A549 (cell line): ENCODE data around the gene SP1. TPM values are rescaled to one million over a fixed set of nuclear protein-coding genes. Genes with fewer than 3 reads are reported as not detected.

ENCODE experiments used
- ATAC-seq, 2 experiments: fragments of 200-7000 bp in 1 of 2; fragments of >200 bp in 1 of 2; cut with Nextera tagmentation in 1 of 2; cut with Tn5 transposase in 1 of 2; 3 replicates each; pipeline versions ENCODE4 v1.8.0 to v1.9.1; 2018 to 2020; ENCODE audit warnings: mild to moderate bottlenecking in 1 of 2, moderate library complexity in 1 of 2
- CTCF ChIA-PET: fragments of 300-600 bp; sonication (Branson Sonifier 250); formaldehyde crosslinking; extraction: SDS; loops from one replicate; lab custom pipeline; 2021; ENCODE audit warnings: antibody characterized with exemption, inconsistent platforms; lab: Yijun Ruan, JAX
- POLR2A ChIA-PET: fragments of 350-600 bp; formaldehyde crosslinking; extraction: SDS; loops from one replicate; lab custom pipeline; 2021; ENCODE audit warnings: antibody characterized with exemption, inconsistent platforms; lab: Yijun Ruan, JAX
- DNase-seq, 2 experiments: peaks; one replicate each; pipeline versions ENCODE4 v3.0.0 to v3.0.0-alpha.2; 2011 to 2016; ENCODE audit warnings: low read depth in 1 of 2, low spot score in 1 of 2
- FAIRE-seq: peaks from 2 replicates; lab custom pipeline; 2011; peaks lifted over from hg19 to GRCh38; lab: Jason Lieb, UNC
- H3K27ac ChIP-seq, 2 experiments: fragments of >200 bp; sonication (Bioruptor Twin); formaldehyde crosslinking; 3 replicates each; pipeline ENCODE4 v1.5.1; 2016 to 2017
- H3K4me1 ChIP-seq: fragments of >200 bp; sonication (Bioruptor Twin); formaldehyde crosslinking; 3 replicates; pipeline ENCODE4 v1.6.1; 2016
- H3K4me2 ChIP-seq: fragments of >200 bp; sonication (Bioruptor Twin); formaldehyde crosslinking; 3 replicates; pipeline ENCODE4 v1.6.1; 2016
- H3K4me3 ChIP-seq: fragments of >200 bp; sonication (Bioruptor Twin); formaldehyde crosslinking; 3 replicates; pipeline ENCODE4 v1.5.1; 2016
- H3K9me3 ChIP-seq: fragments of >200 bp; sonication (Bioruptor Twin); formaldehyde crosslinking; 3 replicates; pipeline ENCODE4 v1.6.1; 2016
- CHD4 ChIP-seq: fragments of 200-600 bp; sonication (generic); IDR thresholded peaks from 2 replicates; pipeline ENCODE4 v1.6.1; 2016; ENCODE audit warnings: antibody characterized with exemption, mild to moderate bottlenecking, borderline replicate concordance
- EP300 ChIP-seq, 2 experiments: fragments of >200 bp; sonication (Bioruptor Twin); formaldehyde crosslinking; IDR thresholded peaks; 2 replicates in 1 of 2; 3 replicates in 1 of 2; pipeline ENCODE4 v1.6.1; 2016 to 2017
- ESRRA ChIP-seq: fragments of 150-350 bp; IDR thresholded peaks from 2 replicates; pipeline ENCODE4 v1.6.1; 2014; ENCODE audit warnings: mild to moderate bottlenecking, low read length, borderline replicate concordance
- FOXS1 ChIP-seq: fragments of 250-450 bp; sonication (Bioruptor Pico); IDR thresholded peaks from 2 replicates; pipeline ENCODE4 v1.5.0; 2020; ENCODE audit warnings: mild to moderate bottlenecking, moderate library complexity
- HEYL ChIP-seq: fragments of 250-450 bp; sonication (Bioruptor Pico); IDR thresholded peaks from 2 replicates; pipeline ENCODE4 v1.8.0; 2021; ENCODE audit warnings: mild to moderate bottlenecking, moderate library complexity
- HOXA7 ChIP-seq: fragments of 250-450 bp; sonication (Bioruptor Pico); IDR thresholded peaks from 2 replicates; pipeline ENCODE4 v1.5.0; 2020; ENCODE audit warnings: mild to moderate bottlenecking, moderate library complexity
- HOXB5 ChIP-seq: fragments of 250-450 bp; sonication (Bioruptor Pico); IDR thresholded peaks from 2 replicates; pipeline ENCODE4 v1.5.0; 2020; ENCODE audit warnings: mild to moderate bottlenecking, moderate library complexity
- JUN ChIP-seq, 2 experiments: fragments of >200 bp; sonication (Bioruptor Twin); formaldehyde crosslinking; IDR thresholded peaks; 2 replicates in 1 of 2; 3 replicates in 1 of 2; pipeline ENCODE4 v1.6.1; 2016 to 2017
- JUNB ChIP-seq: fragments of >200 bp; sonication (Bioruptor Twin); formaldehyde crosslinking; IDR thresholded peaks from 2 replicates; pipeline ENCODE4 v1.6.1; 2016
- MAFK ChIP-seq: fragments of 450-650 bp; IDR thresholded peaks from 2 replicates; pipeline ENCODE4 v1.6.1; 2014; ENCODE audit not compliant: partially characterized antibody
- NFE2L2 ChIP-seq: fragments of 150-350 bp; conservative IDR thresholded peaks from 2 replicates; pipeline ENCODE4 v1.6.1; 2014; ENCODE audit warnings: low read length
- NR3C1 ChIP-seq: fragments of >200 bp; sonication (Bioruptor Twin); formaldehyde crosslinking; IDR thresholded peaks from 3 replicates; pipeline ENCODE4 v1.6.1; 2017
- POLR2AphosphoS2 ChIP-seq: conservative IDR thresholded peaks from 2 replicates; pipeline ENCODE4 v1.6.1; 2012; ENCODE audit warnings: low read length, improper control_type of control experiment, inconsistent platforms
- RAD21 ChIP-seq, 2 experiments: fragments of >200 bp in 1 of 2; sonication (Bioruptor Twin) in 1 of 2; formaldehyde crosslinking in 1 of 2; IDR thresholded peaks in 1 of 2; conservative IDR thresholded peaks in 1 of 2; 2 replicates in 1 of 2; 3 replicates in 1 of 2; pipeline ENCODE4 v1.6.1; 2012 to 2018; ENCODE audit warnings: inconsistent platforms in 1 of 2
- RNF2 ChIP-seq: fragments of 200-600 bp; sonication (generic); IDR thresholded peaks from 2 replicates; pipeline ENCODE4 v1.6.1; 2016; ENCODE audit warnings: low read depth, mild to moderate bottlenecking, antibody characterized with exemption, moderate library complexity, borderline replicate concordance
- SMC3 ChIP-seq: fragments of >200 bp; sonication (Bioruptor Twin); formaldehyde crosslinking; IDR thresholded peaks from 3 replicates; pipeline ENCODE4 v1.6.1; 2018; ENCODE audit warnings: inconsistent platforms
- SREBF2 ChIP-seq: fragments of 450-650 bp; IDR thresholded peaks from 2 replicates; pipeline ENCODE4 v1.6.1; 2014; ENCODE audit warnings: mild to moderate bottlenecking, moderate library complexity
- TFCP2L1 ChIP-seq: fragments of 250-450 bp; sonication (Bioruptor Pico); IDR thresholded peaks from 2 replicates; pipeline ENCODE4 v1.5.0; 2021; ENCODE audit warnings: mild to moderate bottlenecking
- TP53 ChIP-seq: fragments of 250-450 bp; sonication (Bioruptor Pico); IDR thresholded peaks from 2 replicates; pipeline ENCODE4 v1.5.0; 2021; ENCODE audit warnings: mild to moderate bottlenecking, moderate library complexity
- WGBS: methylation state at CpG from one replicate; pipeline ENCODE4 v1.1.6; 2017; ENCODE audit errors: missing lambda C conversion rate; 5-methylcytosine and 5-hydroxymethylcytosine counted together
- polyA plus RNA-seq, 4 experiments: library from polyadenylated mRNA; depleted of rRNA in 3 of 4; stranded (reverse); fragments of >200 nt; fragmentation: RNase III in 1 of 4; extraction: RNeasy Plus Mini Kit Qiagen cat#74134 plus additional on column Dnase treatment in 1 of 4; gene quantifications; 2 replicates in 3 of 4; 3 replicates in 1 of 4; pipeline ENCODE4 v1.2.3, GENCODE V29; 2011 to 2017
- TF ChIP-seq, protein P1 (sequence below): fragments of 450-650 bp; IDR thresholded peaks from 2 replicates; pipeline ENCODE4 v1.6.1; 2014; ENCODE audit warnings: antibody characterized with exemption
- TF ChIP-seq, protein P2 (sequence below): fragments of 250-450 bp; sonication (Bioruptor Pico); IDR thresholded peaks from 2 replicates; pipeline ENCODE4 v1.5.0; 2020; ENCODE audit warnings: low read depth, mild to moderate bottlenecking, moderate library complexity
- TF ChIP-seq, protein P3 (sequence below): IDR thresholded peaks from 2 replicates; pipeline ENCODE4 v1.6.1; 2012; ENCODE audit warnings: low read depth, borderline replicate concordance
- TF ChIP-seq, protein P4 (sequence below): IDR thresholded peaks from 2 replicates; pipeline ENCODE4 v1.6.1; 2012
- TF ChIP-seq, protein P5 (sequence below): fragments of 200-600 bp; sonication (generic); IDR thresholded peaks from 2 replicates; pipeline ENCODE4 v1.6.1; 2016; ENCODE audit warnings: antibody characterized with exemption, mild to moderate bottlenecking, moderate library complexity

SP1 gene
- polyA plus RNA-seq, 2 of the 4 experiments (the other 2 are of a cell fraction): 24.2 to 53.2 TPM

DNA sequence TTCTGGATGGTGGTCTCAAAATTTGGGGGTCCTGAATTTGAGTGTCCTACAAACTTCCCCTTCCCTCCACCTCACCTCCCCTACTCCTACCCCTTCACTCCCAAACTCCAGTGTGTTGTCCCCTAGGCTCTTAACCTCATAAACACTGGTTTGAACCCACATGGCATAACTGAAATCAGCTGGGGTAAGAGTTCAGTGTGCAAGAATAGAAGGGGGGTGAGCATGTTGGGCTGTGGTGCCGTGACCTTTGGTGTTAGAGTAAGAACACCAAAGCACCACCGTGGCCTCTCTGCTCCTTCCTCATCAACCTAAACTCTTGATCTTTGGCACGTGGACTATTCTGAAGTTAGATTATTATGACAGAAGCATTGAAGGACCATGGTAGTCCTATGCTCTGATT lies 83.0 kb downstream of the SP1 start:
- ChIA-PET POLR2A (interaction anchor here (1.2 kb wide), 1 partner anchor 10 kb away, joined by 4 read pairs; no protein-coding TSS in a partner anchor), CTCF (interaction anchor here (0.5 to 2.1 kb wide), 3 partner anchors 10 to 250 kb away, joined by 3 to 7 read pairs (median 7); no protein-coding TSS in a partner anchor)
- TF ChIP-seq SREBF2 (no peak), EP300 (IDR thresholded peaks at IDR 0.05) (no peak), TP53 (CRISPR knock-in tag) (no peak), ESRRA (no peak), JUNB (no peak), JUN (IDR thresholded peaks at IDR 0.05) (no peak), MAFK (no peak), RAD21 (conservative IDR thresholded peaks at IDR 0.05 in 1 of 2, IDR thresholded peaks at IDR 0.05 in 1 of 2) (no peak)
- TF ChIP-seq, protein P1, sequence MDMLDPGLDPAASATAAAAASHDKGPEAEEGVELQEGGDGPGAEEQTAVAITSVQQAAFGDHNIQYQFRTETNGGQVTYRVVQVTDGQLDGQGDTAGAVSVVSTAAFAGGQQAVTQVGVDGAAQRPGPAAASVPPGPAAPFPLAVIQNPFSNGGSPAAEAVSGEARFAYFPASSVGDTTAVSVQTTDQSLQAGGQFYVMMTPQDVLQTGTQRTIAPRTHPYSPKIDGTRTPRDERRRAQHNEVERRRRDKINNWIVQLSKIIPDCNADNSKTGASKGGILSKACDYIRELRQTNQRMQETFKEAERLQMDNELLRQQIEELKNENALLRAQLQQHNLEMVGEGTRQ: no peak
- TF ChIP-seq, protein P2, sequence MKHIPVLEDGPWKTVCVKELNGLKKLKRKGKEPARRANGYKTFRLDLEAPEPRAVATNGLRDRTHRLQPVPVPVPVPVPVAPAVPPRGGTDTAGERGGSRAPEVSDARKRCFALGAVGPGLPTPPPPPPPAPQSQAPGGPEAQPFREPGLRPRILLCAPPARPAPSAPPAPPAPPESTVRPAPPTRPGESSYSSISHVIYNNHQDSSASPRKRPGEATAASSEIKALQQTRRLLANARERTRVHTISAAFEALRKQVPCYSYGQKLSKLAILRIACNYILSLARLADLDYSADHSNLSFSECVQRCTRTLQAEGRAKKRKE (CRISPR knock-in tag): no peak
- TF ChIP-seq, protein P3, sequence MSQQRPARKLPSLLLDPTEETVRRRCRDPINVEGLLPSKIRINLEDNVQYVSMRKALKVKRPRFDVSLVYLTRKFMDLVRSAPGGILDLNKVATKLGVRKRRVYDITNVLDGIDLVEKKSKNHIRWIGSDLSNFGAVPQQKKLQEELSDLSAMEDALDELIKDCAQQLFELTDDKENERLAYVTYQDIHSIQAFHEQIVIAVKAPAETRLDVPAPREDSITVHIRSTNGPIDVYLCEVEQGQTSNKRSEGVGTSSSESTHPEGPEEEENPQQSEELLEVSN: no peak
- Histone ChIP-seq H3K4me2 (no peak overlapping the region), H3K4me1 (peaks cover 54% of the 10 kb centered on the region; the same call in 2 of the 3 replicates), H3K9me3 (no peaks in the 10 kb centered on the region), H3K4me3 (no peak overlapping the region), H3K27ac (no peak overlapping the region)
- FAIRE-seq: no peak
- no peak for ATAC-seq
- no peak for DNase-seq
- 79% methylated on average over 3 of the region's 3 CpGs for WGBS

DNA sequence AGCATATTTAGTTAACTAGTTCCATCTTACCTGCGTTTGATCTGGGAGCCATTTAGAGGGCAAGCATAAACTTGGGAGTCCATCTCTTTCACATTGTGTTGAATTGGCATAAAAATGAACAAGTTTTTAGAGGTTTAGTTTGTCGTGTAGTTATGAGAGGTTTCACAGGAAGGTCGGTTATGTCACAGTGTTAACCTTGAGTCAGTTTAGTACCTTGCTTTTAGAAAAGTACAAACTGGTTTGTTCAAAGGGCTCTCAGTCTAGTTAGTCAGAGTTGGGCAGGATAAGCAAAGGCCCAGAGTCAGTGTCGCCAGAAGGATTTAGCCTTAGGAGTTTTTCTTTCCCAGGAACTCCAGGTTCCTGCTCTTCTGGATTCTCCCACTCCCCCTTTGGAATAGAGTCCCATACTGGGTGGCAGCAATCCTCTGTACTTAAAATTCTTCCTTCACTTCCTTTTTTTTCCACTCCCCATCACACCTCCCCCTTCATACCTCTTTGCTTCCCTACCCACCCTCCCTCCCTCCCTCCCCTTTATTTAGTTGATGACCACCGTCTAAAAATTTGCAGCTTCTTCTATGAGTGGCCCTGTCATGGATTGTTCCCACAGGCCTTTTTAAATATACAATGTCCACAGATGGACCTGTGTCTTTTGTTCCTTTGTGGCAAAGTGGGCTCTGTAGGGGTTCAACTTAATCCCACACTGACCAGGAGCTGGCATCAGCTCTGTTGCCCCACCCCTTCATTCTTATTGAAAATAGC lies 84.0 kb downstream of the SP1 start:
- TF ChIP-seq NR3C1 (no peak), HOXA7 (CRISPR knock-in tag) (no peak), TFCP2L1 (CRISPR knock-in tag) (no peak), HOXB5 (CRISPR knock-in tag) (no peak), POLR2AphosphoS2 (peak; percentile 40; the same call in 1 of the 2 replicates)
- CTCF ChIA-PET: interaction anchor here (0.6 to 3.3 kb wide), 9 partner anchors 9 to 176 kb away, joined by 3 to 14 read pairs (median 3); no protein-coding TSS in a partner anchor

DNA sequence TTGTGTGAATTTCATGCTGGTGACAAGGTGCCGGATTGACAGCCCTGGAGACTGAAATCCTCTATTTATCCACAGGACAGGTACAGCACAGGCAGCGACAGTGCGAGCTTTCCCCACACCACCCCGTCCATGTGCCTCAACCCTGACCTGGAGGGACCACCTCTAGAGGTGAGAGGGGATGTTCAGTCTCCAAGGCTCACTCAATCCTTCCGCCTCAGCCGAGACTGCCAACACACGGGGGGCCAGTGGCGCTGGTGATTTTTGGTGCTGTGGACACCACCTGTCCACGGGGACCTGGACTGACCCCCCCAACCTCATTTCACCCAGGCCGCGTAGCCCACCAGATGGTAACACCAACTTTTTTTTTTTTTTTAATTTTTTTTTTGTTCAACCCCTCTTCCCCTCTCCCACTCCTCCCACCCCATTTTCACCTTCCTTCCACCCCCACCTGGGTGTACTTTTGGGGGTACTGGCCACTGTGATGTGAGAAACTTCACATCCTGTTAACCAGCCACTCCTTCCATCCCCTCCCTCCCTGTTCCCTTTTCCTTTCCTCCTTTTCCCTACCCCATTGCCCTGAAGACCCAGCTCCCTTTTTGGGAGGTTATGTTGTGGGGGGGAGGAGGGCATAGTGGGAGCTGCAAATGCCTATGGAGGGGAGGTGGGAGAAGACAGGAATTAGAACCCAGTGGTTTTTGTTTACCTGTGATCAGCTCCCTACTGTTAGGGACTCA lies 84.9 kb downstream of the SP1 start:
- Histone ChIP-seq H3K9me3 (no peaks in the 10 kb centered on the region), H3K4me1 (peaks cover 48% of the 10 kb centered on the region; the same call in 2 of the 3 replicates), H3K4me3 (no peak overlapping the region), H3K4me2 (no peak overlapping the region), H3K27ac (no peak overlapping the region)
- CTCF ChIA-PET: interaction anchor here (0.7 to 3.3 kb wide), 9 partner anchors 9 to 177 kb away, joined by 3 to 14 read pairs (median 3); no protein-coding TSS in a partner anchor
- ATAC-seq (peak in 1 of 2 experiments; percentile 22; a peak in 3 of 6 replicates), FAIRE-seq (no peak), DNase-seq (no peak)
- POLR2A ChIA-PET: interaction anchor here (1.1 to 2.8 kb wide), 4 partner anchors 8 to 12 kb away, joined by 3 to 9 read pairs (median 5); no protein-coding TSS in a partner anchor
- 92% methylated on average over 11 of the region's 11 CpGs for WGBS
- TF ChIP-seq, protein P4, sequence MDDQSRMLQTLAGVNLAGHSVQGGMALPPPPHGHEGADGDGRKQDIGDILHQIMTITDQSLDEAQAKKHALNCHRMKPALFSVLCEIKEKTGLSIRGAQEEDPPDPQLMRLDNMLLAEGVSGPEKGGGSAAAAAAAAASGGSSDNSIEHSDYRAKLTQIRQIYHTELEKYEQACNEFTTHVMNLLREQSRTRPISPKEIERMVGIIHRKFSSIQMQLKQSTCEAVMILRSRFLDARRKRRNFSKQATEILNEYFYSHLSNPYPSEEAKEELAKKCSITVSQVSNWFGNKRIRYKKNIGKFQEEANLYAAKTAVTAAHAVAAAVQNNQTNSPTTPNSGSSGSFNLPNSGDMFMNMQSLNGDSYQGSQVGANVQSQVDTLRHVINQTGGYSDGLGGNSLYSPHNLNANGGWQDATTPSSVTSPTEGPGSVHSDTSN: no peak
- TF ChIP-seq RNF2 (no peak), MAFK (no peak), SMC3 (no peak), HEYL (CRISPR knock-in tag) (no peak), NFE2L2 (no peak), CHD4 (no peak), FOXS1 (CRISPR knock-in tag) (no peak)
- TF ChIP-seq, protein P5, sequence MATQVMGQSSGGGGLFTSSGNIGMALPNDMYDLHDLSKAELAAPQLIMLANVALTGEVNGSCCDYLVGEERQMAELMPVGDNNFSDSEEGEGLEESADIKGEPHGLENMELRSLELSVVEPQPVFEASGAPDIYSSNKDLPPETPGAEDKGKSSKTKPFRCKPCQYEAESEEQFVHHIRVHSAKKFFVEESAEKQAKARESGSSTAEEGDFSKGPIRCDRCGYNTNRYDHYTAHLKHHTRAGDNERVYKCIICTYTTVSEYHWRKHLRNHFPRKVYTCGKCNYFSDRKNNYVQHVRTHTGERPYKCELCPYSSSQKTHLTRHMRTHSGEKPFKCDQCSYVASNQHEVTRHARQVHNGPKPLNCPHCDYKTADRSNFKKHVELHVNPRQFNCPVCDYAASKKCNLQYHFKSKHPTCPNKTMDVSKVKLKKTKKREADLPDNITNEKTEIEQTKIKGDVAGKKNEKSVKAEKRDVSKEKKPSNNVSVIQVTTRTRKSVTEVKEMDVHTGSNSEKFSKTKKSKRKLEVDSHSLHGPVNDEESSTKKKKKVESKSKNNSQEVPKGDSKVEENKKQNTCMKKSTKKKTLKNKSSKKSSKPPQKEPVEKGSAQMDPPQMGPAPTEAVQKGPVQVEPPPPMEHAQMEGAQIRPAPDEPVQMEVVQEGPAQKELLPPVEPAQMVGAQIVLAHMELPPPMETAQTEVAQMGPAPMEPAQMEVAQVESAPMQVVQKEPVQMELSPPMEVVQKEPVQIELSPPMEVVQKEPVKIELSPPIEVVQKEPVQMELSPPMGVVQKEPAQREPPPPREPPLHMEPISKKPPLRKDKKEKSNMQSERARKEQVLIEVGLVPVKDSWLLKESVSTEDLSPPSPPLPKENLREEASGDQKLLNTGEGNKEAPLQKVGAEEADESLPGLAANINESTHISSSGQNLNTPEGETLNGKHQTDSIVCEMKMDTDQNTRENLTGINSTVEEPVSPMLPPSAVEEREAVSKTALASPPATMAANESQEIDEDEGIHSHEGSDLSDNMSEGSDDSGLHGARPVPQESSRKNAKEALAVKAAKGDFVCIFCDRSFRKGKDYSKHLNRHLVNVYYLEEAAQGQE: no peak

More for the DNA sequence above, 84.0 kb downstream of the SP1 start:
- peaks cover 54% of the 10 kb centered on the region; the same call in 2 of the 3 replicates for H3K4me1 ChIP-seq
- H3K27ac ChIP-seq: no peak overlapping the region
- DNase-seq (no peak), ATAC-seq (peak in 1 of 2 experiments; percentile 16; a peak in 3 of 6 replicates), FAIRE-seq (no peak)
- 69% methylated on average over 5 of the region's 5 CpGs for WGBS
- no peaks in the 10 kb centered on the region for H3K9me3 ChIP-seq
- no peak overlapping the region for H3K4me3 ChIP-seq
- POLR2A ChIA-PET: interaction anchor here (1.1 to 2.8 kb wide), 3 partner anchors 9 to 13 kb away, joined by 3 to 9 read pairs (median 6); no protein-coding TSS in a partner anchor
- no peak overlapping the region for H3K4me2 ChIP-seq
